Caco-2 (cell line): ENCODE measurements around the gene IGIP. TPM values are rescaled to one million over a fixed set of nuclear protein-coding genes. Genes with fewer than 3 reads are reported as not detected.

ENCODE experiments used
- Bru-seq: library from RNA; stranded (reverse); fragments of 400-500 nt; gene quantifications from one replicate; lab custom pipeline; 2021; lab: Mats Ljungman, UMichigan
- BruChase-seq, 2 experiments: library from RNA; stranded (reverse); fragments of 400-500 nt; gene quantifications; one replicate each; lab custom pipeline; 2021; lab: Mats Ljungman, UMichigan
- BruUV-seq: library from RNA; stranded (reverse); fragments of 400-500 nt; replicated peaks from 2 replicates; lab custom pipeline; 2021; lab: Mats Ljungman, UMichigan
- CTCF ChIA-PET: fragments of 300-600 bp; sonication (Branson Sonifier 250); formaldehyde crosslinking; loops from one replicate; lab custom pipeline; 2022; ENCODE audit warnings: antibody characterized with exemption; lab: Charles Lee
- POLR2A ChIA-PET: fragments of 300-600 bp; sonication (Branson Sonifier 250); formaldehyde crosslinking; loops from one replicate; lab custom pipeline; 2022; ENCODE audit warnings: antibody characterized with exemption; lab: Charles Lee
- DNase-seq, 2 experiments: peaks; one replicate each; pipeline versions ENCODE4 v3.0.0 to v3.0.0-alpha.2; 2020 to 2022
- H3K27me3 ChIP-seq: replicated peaks from 2 replicates; pipeline ENCODE4 v1.6.0; 2011; ENCODE audit warnings: low read length; ENCODE audit not compliant: control insufficient read depth, insufficient read depth
- H3K36me3 ChIP-seq: 2 replicates; pipeline ENCODE4 v1.5.1; 2011; ENCODE audit warnings: low read length; ENCODE audit not compliant: control insufficient read depth, insufficient read depth
- H3K4me1 ChIP-seq: fragments of 250-450 bp; sonication (Bioruptor Pico); 2 replicates; pipeline ENCODE4 v1.5.1; 2020; ENCODE audit warnings: mild to moderate bottlenecking
- H3K4me3 ChIP-seq: 2 replicates; pipeline ENCODE4 v1.5.1; 2011; ENCODE audit warnings: low read depth, mild to moderate bottlenecking, control low read depth, low read length
- H3K9me3 ChIP-seq: fragments of 250-450 bp; sonication (Bioruptor Pico); 2 replicates; pipeline ENCODE4 v1.5.1; 2020; ENCODE audit warnings: mild to moderate bottlenecking, moderate library complexity
- H3K27ac Mint-ChIP-seq: one replicate; pipeline ENCODE4 v1.8.0; 2022; ENCODE audit warnings: mixed read lengths; ENCODE audit not compliant: unreplicated experiment
- H3K27me3 Mint-ChIP-seq: one replicate; pipeline ENCODE4 v1.8.0; 2022; ENCODE audit warnings: mixed read lengths; ENCODE audit not compliant: insufficient read depth, unreplicated experiment
- H3K36me3 Mint-ChIP-seq: one replicate; pipeline ENCODE4 v1.8.0; 2022; ENCODE audit warnings: mild to moderate bottlenecking, mixed read lengths; ENCODE audit not compliant: insufficient read depth, unreplicated experiment
- H3K4me1 Mint-ChIP-seq: one replicate; pipeline ENCODE4 v1.8.0; 2022; ENCODE audit warnings: low read depth, mixed read lengths; ENCODE audit not compliant: unreplicated experiment
- H3K4me3 Mint-ChIP-seq: one replicate; pipeline ENCODE4 v1.8.0; 2022; ENCODE audit warnings: mild to moderate bottlenecking, moderate library complexity, mixed read lengths; ENCODE audit not compliant: unreplicated experiment
- H3K9me3 Mint-ChIP-seq: one replicate; pipeline ENCODE4 v1.8.0; 2022; ENCODE audit warnings: mixed read lengths; ENCODE audit not compliant: unreplicated experiment
- CTCF ChIP-seq, 2 experiments: fragments of 200-600 bp in 1 of 2; IDR thresholded peaks; 1 replicate in 1 of 2; 2 replicates in 1 of 2; pipeline versions ENCODE4 v1.5.1 to v1.8.0; 2011 to 2022; ENCODE audit warnings: antibody characterized with exemption in 1 of 2, control low read depth in 1 of 2, inconsistent platforms in 1 of 2, low read depth in 1 of 2, low read length in 1 of 2, mild to moderate bottlenecking in 1 of 2, moderate library complexity in 1 of 2; ENCODE audit not compliant: insufficient read depth in 1 of 2, severe bottlenecking in 1 of 2, unreplicated experiment in 1 of 2
- intact Hi-C: fragments of 100-400 bp; cut with micrococcal nuclease; formaldehyde crosslinking; loops from one replicate; pipeline ENCODE4 v1.10.0; 2022; ENCODE audit not compliant: unreplicated experiment
- long read RNA-seq: library from polyadenylated mRNA; stranded (forward); transcript quantifications from one replicate; pipeline ENCODE4 v2.0.0, GENCODE V29; 2022
- total RNA-seq: library from RNA; stranded (reverse); gene quantifications from 2 replicates; pipeline ENCODE4 v1.2.3, GENCODE V29; 2022

Gene IGIP
- total RNA-seq (3.7 TPM in 2 replicates), Bru-seq, nascent RNA (percentile 88 among the genes with signal in this experiment), BruChase-seq, experiment 1, labeled RNA remaining after a 2-hour chase (percentile 96 among the genes with signal in this experiment), BruChase-seq, experiment 2, labeled RNA remaining after a 6-hour chase (percentile 91 among the genes with signal in this experiment)
- long read RNA-seq, partial matches to known transcripts, result 0 of 1 reads
- long read RNA-seq, other reads (novel, unspliced or antisense), result 0 of 1 reads

GRCh38 chr5:140125637-140126036 is at the start of gene IGIP:
Gene IGIP (plus strand): TSS chr5:140125937. CDS start chr5:140128477, 2,540 bp downstream.
- Mint-ChIP-seq H3K36me3 (no peaks in the 10 kb centered on the region), H3K27ac (no peak within 1 kb of the TSS), H3K9me3 (no peaks in the 10 kb centered on the region), H3K4me1 (no peaks in the 10 kb centered on the region), H3K27me3 (no peaks in the 10 kb centered on the region), H3K4me3 (no peak within 1 kb of the TSS)
- H3K4me3 ChIP-seq, result no peak within 1 kb of the TSS
- intact Hi-C loops, result no loop called here
- H3K36me3 ChIP-seq, result no peaks in the 10 kb centered on the region
- H3K4me1 ChIP-seq, result peaks cover 5% of the 10 kb centered on the region
- CTCF ChIA-PET, result no interaction called here
- no peak for TF ChIP-seq CTCF (IDR thresholded peaks at IDR 0.05; ENCODE audit: insufficient read depth in 1 of 2, low read depth in 1 of 2, low read length in 1 of 2, severe bottlenecking in 1 of 2, unreplicated experiment in 1 of 2)
- no peaks in the 10 kb centered on the region for H3K27me3 ChIP-seq
- POLR2A ChIA-PET, result no interaction called here
- DNase-seq, result no peak
- no TSS peak for BruUV-seq
- H3K9me3 ChIP-seq, result no peaks in the 10 kb centered on the region

GRCh38 chr5:140076142-140076541 is 49.6 kb upstream of the IGIP start:
- no peak overlapping the region for H3K4me3 ChIP-seq
- ChIA-PET POLR2A (no interaction called here), CTCF (interaction anchor here (1.5 kb wide), 1 partner anchor 68 kb away, joined by 4 read pairs; no protein-coding TSS in a partner anchor)
- Mint-ChIP-seq H3K27ac (no peak overlapping the region), H3K27me3 (no peaks in the 10 kb centered on the region), H3K4me1 (peaks cover 7% of the 10 kb centered on the region), H3K4me3 (no peak overlapping the region), H3K36me3 (no peaks in the 10 kb centered on the region), H3K9me3 (no peaks in the 10 kb centered on the region)
- H3K9me3 ChIP-seq, result no peaks in the 10 kb centered on the region
- H3K4me1 ChIP-seq, result no peaks in the 10 kb centered on the region
- BruUV-seq, result no TSS peak
- no peak for DNase-seq
- intact Hi-C loops, result loop anchor here (10.0 kb wide), 1 partner anchor 279 kb away; no protein-coding TSS in a partner anchor
- no peak for TF ChIP-seq CTCF (IDR thresholded peaks at IDR 0.05; ENCODE audit: insufficient read depth in 1 of 2, low read depth in 1 of 2, low read length in 1 of 2, severe bottlenecking in 1 of 2, unreplicated experiment in 1 of 2)
- H3K27me3 ChIP-seq, result no peaks in the 10 kb centered on the region
- no peaks in the 10 kb centered on the region for H3K36me3 ChIP-seq

GRCh38 chr5:140076788-140077187 is 48.9 kb upstream of the IGIP start:
- CTCF ChIA-PET, result no interaction called here
- POLR2A ChIA-PET, result no interaction called here
- Mint-ChIP-seq H3K36me3 (no peaks in the 10 kb centered on the region), H3K27ac (no peak overlapping the region), H3K4me3 (no peak overlapping the region), H3K27me3 (no peaks in the 10 kb centered on the region), H3K4me1 (peaks cover 7% of the 10 kb centered on the region), H3K9me3 (no peaks in the 10 kb centered on the region)
- no peaks in the 10 kb centered on the region for H3K4me1 ChIP-seq
- TF ChIP-seq CTCF (IDR thresholded peaks at IDR 0.05; ENCODE audit: insufficient read depth in 1 of 2, low read depth in 1 of 2, low read length in 1 of 2, severe bottlenecking in 1 of 2, unreplicated experiment in 1 of 2), result no peak
- intact Hi-C loops, result loop anchor here (10.0 kb wide), 1 partner anchor 278 kb away; no protein-coding TSS in a partner anchor
- no peaks in the 10 kb centered on the region for H3K36me3 ChIP-seq
- DNase-seq, result no peak
- no peaks in the 10 kb centered on the region for H3K9me3 ChIP-seq
- no peaks in the 10 kb centered on the region for H3K27me3 ChIP-seq
- no TSS peak for BruUV-seq
- H3K4me3 ChIP-seq, result no peak overlapping the region
